HEK293 (cell line): ENCODE measurements around the gene NOD2.

Experiments used
- CTCF ChIA-PET: fragments of 350-600 bp; formaldehyde crosslinking; extraction: SDS; loops from one replicate; lab custom pipeline; 2021; ENCODE audit warnings: antibody characterized with exemption; lab: Yijun Ruan, JAX
- POLR2A ChIA-PET: fragments of 300-600 bp; formaldehyde crosslinking; extraction: SDS; loops from one replicate; lab custom pipeline; 2020; ENCODE audit warnings: antibody characterized with exemption, inconsistent platforms; lab: Yijun Ruan, JAX
- H3K27ac ChIP-seq: fragments of 200-500 bp; sonication (Bioruptor generic); 2 replicates; pipeline ENCODE4 v1.5.1; 2014; ENCODE audit warnings: low read depth, low read length, control low read depth, inconsistent platforms; ENCODE audit errors: extremely low read depth
- H3K36me3 ChIP-seq, 2 experiments: fragments of 200-500 bp in 1 of 2; sonication (Bioruptor generic) in 1 of 2; 1 replicate in 1 of 2; 2 replicates in 1 of 2; pipeline ENCODE4 v1.5.1; 2014 to 2017; ENCODE audit warnings: inconsistent platforms in 2 of 2, low read length in 2 of 2; ENCODE audit not compliant: control insufficient read depth in 2 of 2, insufficient read depth in 1 of 2
- H3K4me1 ChIP-seq: fragments of 200-500 bp; sonication (Bioruptor generic); 2 replicates; pipeline ENCODE4 v1.5.1; 2014; ENCODE audit warnings: mild to moderate bottlenecking, low read length, inconsistent platforms; ENCODE audit not compliant: control insufficient read depth, insufficient read depth
- H3K4me3 ChIP-seq: 2 replicates; pipeline ENCODE4 v1.5.1; 2011; ENCODE audit warnings: low read depth, mild to moderate bottlenecking, control low read depth, low read length, moderate library complexity
- H3K9me3 ChIP-seq: fragments of 200-500 bp; sonication (Bioruptor generic); 2 replicates; pipeline ENCODE4 v1.5.1; 2014; ENCODE audit warnings: low read depth, low read length, inconsistent platforms; ENCODE audit not compliant: control insufficient read depth, insufficient read depth
- BCL6B ChIP-seq: fragments of 450-650 bp; formaldehyde crosslinking; IDR thresholded peaks from 2 replicates; pipeline ENCODE4 v1.5.1; 2017; ENCODE audit warnings: missing biosample characterization, missing genetic modification characterization
- FEZF1 ChIP-seq: fragments of 450-650 bp; formaldehyde crosslinking; IDR thresholded peaks from 2 replicates; pipeline ENCODE4 v1.5.1; 2016; ENCODE audit warnings: missing biosample characterization, missing genetic modification characterization
- ZNF10 ChIP-seq: fragments of 450-650 bp; formaldehyde crosslinking; IDR thresholded peaks from 2 replicates; pipeline ENCODE4 v1.5.1; 2017; ENCODE audit warnings: missing biosample characterization, missing genetic modification characterization
- ZNF138 ChIP-seq: fragments of 450-650 bp; formaldehyde crosslinking; IDR thresholded peaks from 2 replicates; pipeline ENCODE4 v1.5.1; 2016; ENCODE audit warnings: missing biosample characterization, missing genetic modification characterization, borderline replicate concordance
- ZNF140 ChIP-seq: fragments of 450-650 bp; formaldehyde crosslinking; IDR thresholded peaks from 2 replicates; pipeline ENCODE4 v1.5.1; 2016; ENCODE audit warnings: missing biosample characterization, missing genetic modification characterization
- ZNF146 ChIP-seq: fragments of 450-650 bp; formaldehyde crosslinking; IDR thresholded peaks from 2 replicates; pipeline ENCODE4 v1.5.1; 2016; ENCODE audit warnings: missing biosample characterization, missing genetic modification characterization
- ZNF16 ChIP-seq: fragments of 450-650 bp; formaldehyde crosslinking; IDR thresholded peaks from 2 replicates; pipeline ENCODE4 v1.5.1; 2016; ENCODE audit warnings: low read depth, missing biosample characterization, missing genetic modification characterization
- ZNF2 ChIP-seq: fragments of 450-650 bp; formaldehyde crosslinking; IDR thresholded peaks from 2 replicates; pipeline ENCODE4 v1.5.1; 2016; ENCODE audit warnings: missing biosample characterization, missing genetic modification characterization
- ZNF335 ChIP-seq: fragments of 450-650 bp; formaldehyde crosslinking; conservative IDR thresholded peaks from 2 replicates; pipeline ENCODE4 v1.5.1; 2016; ENCODE audit warnings: missing biosample characterization, missing genetic modification characterization
- ZNF548 ChIP-seq: fragments of 450-650 bp; formaldehyde crosslinking; IDR thresholded peaks from 2 replicates; pipeline ENCODE4 v1.5.1; 2016; ENCODE audit warnings: missing biosample characterization, missing genetic modification characterization
- ZNF560 ChIP-seq: fragments of 450-650 bp; formaldehyde crosslinking; IDR thresholded peaks from 2 replicates; pipeline ENCODE4 v1.5.1; 2017; ENCODE audit warnings: missing biosample characterization, missing genetic modification characterization, borderline replicate concordance
- ZNF621 ChIP-seq: fragments of 450-650 bp; formaldehyde crosslinking; IDR thresholded peaks from 2 replicates; pipeline ENCODE4 v1.5.1; 2017; ENCODE audit warnings: missing biosample characterization, missing genetic modification characterization
- ZNF677 ChIP-seq: fragments of 450-650 bp; IDR thresholded peaks from 2 replicates; pipeline ENCODE4 v1.5.0; 2018; ENCODE audit warnings: missing biosample characterization, mild to moderate bottlenecking, missing genetic modification characterization, moderate library complexity
- ZNF837 ChIP-seq: fragments of 450-650 bp; formaldehyde crosslinking; IDR thresholded peaks from 2 replicates; pipeline ENCODE4 v1.5.1; 2016; ENCODE audit warnings: missing biosample characterization, missing genetic modification characterization
- ZSCAN30 ChIP-seq: fragments of 450-650 bp; IDR thresholded peaks from 2 replicates; pipeline ENCODE4 v1.5.1; 2018; ENCODE audit warnings: missing biosample characterization, mild to moderate bottlenecking, missing genetic modification characterization, moderate library complexity
- TF ChIP-seq, protein P1 (sequence below): fragments of 450-650 bp; formaldehyde crosslinking; IDR thresholded peaks from 2 replicates; pipeline ENCODE4 v1.5.1; 2016; ENCODE audit warnings: missing biosample characterization, missing genetic modification characterization
- TF ChIP-seq, protein P2 (sequence below): fragments of 450-650 bp; formaldehyde crosslinking; IDR thresholded peaks from 2 replicates; pipeline ENCODE4 v1.5.0; 2017; ENCODE audit warnings: missing biosample characterization, missing genetic modification characterization, borderline replicate concordance
- TF ChIP-seq, protein P3 (sequence below): fragments of 450-650 bp; IDR thresholded peaks from 2 replicates; pipeline ENCODE4 v1.5.1; 2018; ENCODE audit warnings: missing biosample characterization, mild to moderate bottlenecking, missing genetic modification characterization
- TF ChIP-seq, protein P4 (sequence below): fragments of 450-650 bp; formaldehyde crosslinking; optimal IDR thresholded peaks from 2 replicates; pipeline ENCODE3; 2016; ENCODE audit warnings: missing biosample characterization, mild to moderate bottlenecking, missing genetic modification characterization

The NOD2 gene

DNA sequence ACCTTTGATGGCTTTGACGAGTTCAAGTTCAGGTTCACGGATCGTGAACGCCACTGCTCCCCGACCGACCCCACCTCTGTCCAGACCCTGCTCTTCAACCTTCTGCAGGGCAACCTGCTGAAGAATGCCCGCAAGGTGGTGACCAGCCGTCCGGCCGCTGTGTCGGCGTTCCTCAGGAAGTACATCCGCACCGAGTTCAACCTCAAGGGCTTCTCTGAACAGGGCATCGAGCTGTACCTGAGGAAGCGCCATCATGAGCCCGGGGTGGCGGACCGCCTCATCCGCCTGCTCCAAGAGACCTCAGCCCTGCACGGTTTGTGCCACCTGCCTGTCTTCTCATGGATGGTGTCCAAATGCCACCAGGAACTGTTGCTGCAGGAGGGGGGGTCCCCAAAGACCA lies 17.6 kb downstream of the NOD2 start (continued):
- TF ChIP-seq, protein P1, sequence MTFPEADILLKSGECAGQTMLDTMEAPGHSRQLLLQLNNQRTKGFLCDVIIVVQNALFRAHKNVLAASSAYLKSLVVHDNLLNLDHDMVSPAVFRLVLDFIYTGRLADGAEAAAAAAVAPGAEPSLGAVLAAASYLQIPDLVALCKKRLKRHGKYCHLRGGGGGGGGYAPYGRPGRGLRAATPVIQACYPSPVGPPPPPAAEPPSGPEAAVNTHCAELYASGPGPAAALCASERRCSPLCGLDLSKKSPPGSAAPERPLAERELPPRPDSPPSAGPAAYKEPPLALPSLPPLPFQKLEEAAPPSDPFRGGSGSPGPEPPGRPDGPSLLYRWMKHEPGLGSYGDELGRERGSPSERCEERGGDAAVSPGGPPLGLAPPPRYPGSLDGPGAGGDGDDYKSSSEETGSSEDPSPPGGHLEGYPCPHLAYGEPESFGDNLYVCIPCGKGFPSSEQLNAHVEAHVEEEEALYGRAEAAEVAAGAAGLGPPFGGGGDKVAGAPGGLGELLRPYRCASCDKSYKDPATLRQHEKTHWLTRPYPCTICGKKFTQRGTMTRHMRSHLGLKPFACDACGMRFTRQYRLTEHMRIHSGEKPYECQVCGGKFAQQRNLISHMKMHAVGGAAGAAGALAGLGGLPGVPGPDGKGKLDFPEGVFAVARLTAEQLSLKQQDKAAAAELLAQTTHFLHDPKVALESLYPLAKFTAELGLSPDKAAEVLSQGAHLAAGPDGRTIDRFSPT (tag by site-specific recombination): no peak
- TF ChIP-seq ZNF335 (tag by site-specific recombination) (no peak), ZNF621 (tag by site-specific recombination) (no peak), FEZF1 (tag by site-specific recombination) (no peak), ZNF138 (tag by site-specific recombination) (no peak), ZNF10 (no peak), ZSCAN30 (tag by site-specific recombination) (no peak), ZNF146 (tag by site-specific recombination) (no peak), ZNF16 (no peak), ZNF140 (tag by site-specific recombination) (no peak), ZNF837 (tag by site-specific recombination) (no peak), ZNF2 (tag by site-specific recombination) (no peak)
- TF ChIP-seq, protein P2, sequence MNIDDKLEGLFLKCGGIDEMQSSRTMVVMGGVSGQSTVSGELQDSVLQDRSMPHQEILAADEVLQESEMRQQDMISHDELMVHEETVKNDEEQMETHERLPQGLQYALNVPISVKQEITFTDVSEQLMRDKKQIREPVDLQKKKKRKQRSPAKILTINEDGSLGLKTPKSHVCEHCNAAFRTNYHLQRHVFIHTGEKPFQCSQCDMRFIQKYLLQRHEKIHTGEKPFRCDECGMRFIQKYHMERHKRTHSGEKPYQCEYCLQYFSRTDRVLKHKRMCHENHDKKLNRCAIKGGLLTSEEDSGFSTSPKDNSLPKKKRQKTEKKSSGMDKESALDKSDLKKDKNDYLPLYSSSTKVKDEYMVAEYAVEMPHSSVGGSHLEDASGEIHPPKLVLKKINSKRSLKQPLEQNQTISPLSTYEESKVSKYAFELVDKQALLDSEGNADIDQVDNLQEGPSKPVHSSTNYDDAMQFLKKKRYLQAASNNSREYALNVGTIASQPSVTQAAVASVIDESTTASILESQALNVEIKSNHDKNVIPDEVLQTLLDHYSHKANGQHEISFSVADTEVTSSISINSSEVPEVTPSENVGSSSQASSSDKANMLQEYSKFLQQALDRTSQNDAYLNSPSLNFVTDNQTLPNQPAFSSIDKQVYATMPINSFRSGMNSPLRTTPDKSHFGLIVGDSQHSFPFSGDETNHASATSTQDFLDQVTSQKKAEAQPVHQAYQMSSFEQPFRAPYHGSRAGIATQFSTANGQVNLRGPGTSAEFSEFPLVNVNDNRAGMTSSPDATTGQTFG: no peak

- TF ChIP-seq, protein P3, sequence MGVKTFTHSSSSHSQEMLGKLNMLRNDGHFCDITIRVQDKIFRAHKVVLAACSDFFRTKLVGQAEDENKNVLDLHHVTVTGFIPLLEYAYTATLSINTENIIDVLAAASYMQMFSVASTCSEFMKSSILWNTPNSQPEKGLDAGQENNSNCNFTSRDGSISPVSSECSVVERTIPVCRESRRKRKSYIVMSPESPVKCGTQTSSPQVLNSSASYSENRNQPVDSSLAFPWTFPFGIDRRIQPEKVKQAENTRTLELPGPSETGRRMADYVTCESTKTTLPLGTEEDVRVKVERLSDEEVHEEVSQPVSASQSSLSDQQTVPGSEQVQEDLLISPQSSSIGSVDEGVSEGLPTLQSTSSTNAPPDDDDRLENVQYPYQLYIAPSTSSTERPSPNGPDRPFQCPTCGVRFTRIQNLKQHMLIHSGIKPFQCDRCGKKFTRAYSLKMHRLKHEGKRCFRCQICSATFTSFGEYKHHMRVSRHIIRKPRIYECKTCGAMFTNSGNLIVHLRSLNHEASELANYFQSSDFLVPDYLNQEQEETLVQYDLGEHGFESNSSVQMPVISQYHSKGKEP (tag by site-specific recombination): no peak
- TF ChIP-seq, protein P4, sequence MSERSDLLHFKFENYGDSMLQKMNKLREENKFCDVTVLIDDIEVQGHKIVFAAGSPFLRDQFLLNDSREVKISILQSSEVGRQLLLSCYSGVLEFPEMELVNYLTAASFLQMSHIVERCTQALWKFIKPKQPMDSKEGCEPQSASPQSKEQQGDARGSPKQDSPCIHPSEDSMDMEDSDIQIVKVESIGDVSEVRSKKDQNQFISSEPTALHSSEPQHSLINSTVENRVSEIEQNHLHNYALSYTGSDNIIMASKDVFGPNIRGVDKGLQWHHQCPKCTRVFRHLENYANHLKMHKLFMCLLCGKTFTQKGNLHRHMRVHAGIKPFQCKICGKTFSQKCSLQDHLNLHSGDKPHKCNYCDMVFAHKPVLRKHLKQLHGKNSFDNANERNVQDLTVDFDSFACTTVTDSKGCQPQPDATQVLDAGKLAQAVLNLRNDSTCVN (tag by site-specific recombination): no peak
- TF ChIP-seq ZNF560 (tag by site-specific recombination) (no peak), BCL6B (no peak), ZNF677 (tag by site-specific recombination) (no peak), ZNF548 (no peak)
- no peak overlapping the region for H3K27ac ChIP-seq
- CTCF ChIA-PET: interaction anchor here (0.6 kb wide), 1 partner anchor 40 kb away, joined by 3 read pairs; no protein-coding TSS in a partner anchor
Observed at GRCh38 chr16:50711862-50712559, 18.6 kb downstream of the NOD2 start.

More at GRCh38 chr16:50711862-50712559, 18.6 kb downstream of the NOD2 start:
- H3K4me3 ChIP-seq: no peak overlapping the region
- H3K4me1 ChIP-seq: no peaks in the 10 kb centered on the region
- H3K9me3 ChIP-seq: no peaks in the 10 kb centered on the region
- no peaks in the 10 kb centered on the region for H3K36me3 ChIP-seq
- POLR2A ChIA-PET: no interaction called here
